ENCODE data around the gene MYBBP1A.

GRCh38 chr17:4600563-4600962, 45.4 kb upstream of the MYBBP1A start:
- TF ChIP-seq CTCF (IDR thresholded peaks at IDR 0.05), result no peak
- TF ChIP-seq POLR2A (IDR thresholded peaks at IDR 0.05; ENCODE audit: low read length), result no peak
